Prostate gland (tissue), 2 donors: ENCODE results near the gene OLFML1.

Source experiments
- CTCF ChIP-seq, 4 experiments: fragments of 200-600 bp in 2 of 4; fragments of 450-650 bp in 2 of 4; sonication (generic) in 2 of 4; IDR thresholded peaks; 1 replicate in 3 of 4; 2 replicates in 1 of 4; pipeline ENCODE4 v1.5.1; 2016 to 2019; ENCODE audit warnings: antibody characterized with exemption in 4 of 4, mild to moderate bottlenecking in 2 of 4, moderate library complexity in 2 of 4
- POLR2A ChIP-seq: fragments of 450-650 bp; IDR thresholded peaks from one replicate; pipeline ENCODE4 v1.6.1; 2016; ENCODE audit warnings: antibody characterized with exemption, mild to moderate bottlenecking
- POLR2AphosphoS5 ChIP-seq: sonication (generic); formaldehyde crosslinking; IDR thresholded peaks from one replicate; pipeline ENCODE4 v1.6.1; 2017; ENCODE audit warnings: antibody characterized with exemption

DNA sequence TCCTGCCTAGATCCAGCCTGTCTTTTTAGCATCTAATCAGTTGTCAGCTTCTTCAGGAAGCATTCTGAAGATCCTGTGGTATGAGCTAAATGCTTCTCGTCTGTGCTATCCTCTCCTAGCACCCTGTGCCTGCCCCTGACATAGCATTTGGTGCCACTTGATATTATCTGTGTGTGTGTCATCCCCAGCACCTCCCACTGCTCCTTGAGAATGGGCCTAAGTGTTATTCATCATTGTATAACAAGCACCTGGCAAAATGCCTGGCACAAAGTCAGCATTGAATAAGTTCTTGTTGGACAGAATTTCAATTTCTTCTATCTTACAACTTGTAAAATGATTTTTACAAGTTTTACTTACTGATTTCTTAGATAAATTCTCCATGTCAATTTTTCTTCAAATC lies 28.1 kb upstream of the OLFML1 start:
- TF ChIP-seq CTCF (IDR thresholded peaks at IDR 0.05) (no peak), POLR2AphosphoS5 (no peak), POLR2A (no peak)
